A375 (cell line): ENCODE data around the gene NLRC4. TPM values are rescaled to one million over a fixed set of nuclear protein-coding genes. Genes with fewer than 3 reads are reported as not detected.

ENCODE experiments used
- small RNA-seq: library from RNA; depleted of rRNA; stranded (forward); fragments of <200 nt; gene quantifications from one replicate; pipeline ENCODE3, GENCODE V24; 2014
- total RNA-seq: library from RNA; depleted of rRNA; stranded (reverse); fragments of >200 nt; shearing (Covaris generic); gene quantifications from 2 replicates; pipeline ENCODE4 v1.2.3, GENCODE V29; 2014; rRNA removed

Gene NLRC4
- total RNA-seq = not detected in 2 replicates

GRCh38 chr2:32264422-32265105, at the start of gene NLRC4:
NLRC4 (minus strand) TSS chr2:32264886; CDS start chr2:32256775, 8,111 bp downstream.

GRCh38 chr2:32277674-32278477, 13.2 kb upstream of the NLRC4 start, which contains the start of gene YIPF4:
YIPF4 (plus strand) TSS chr2:32277904; CDS start chr2:32278156, 252 bp downstream.

Small RNA genes within 50 kb of the gene (small RNA-seq; reads per million reads assigned to genes)
- not detected for gene RNU6-647P

Other genes with a start within 250 kb of the NLRC4 start
- gene DPY30, start 225.1 kb downstream of the NLRC4 start, total RNA-seq = 44.8 and 70.0 TPM in 2 replicates
- 19.3 and 24.3 TPM in 2 replicates for gene SPAST, start 201.3 kb downstream of the NLRC4 start, total RNA-seq
- 10.9 and 14.1 TPM in 2 replicates for gene SLC30A6, start 99.0 kb downstream of the NLRC4 start, total RNA-seq
- 11.3 and 17.3 TPM in 2 replicates for gene YIPF4, start 13.0 kb upstream of the NLRC4 start, total RNA-seq
- 66.6 and 83.6 TPM in 2 replicates for gene BIRC6, start 92.1 kb upstream of the NLRC4 start, total RNA-seq